Trophoblast cell (in vitro differentiated cells and primary cell): ENCODE measurements around the gene IPMK.

Source experiments
- DNase-seq, 2 donors: peaks; one replicate each; pipeline ENCODE4 v3.0.0-alpha.2; 2016
- H2AFZ ChIP-seq: 2 replicates; pipeline ENCODE4 v1.6.1; 2013; ENCODE audit warnings: low read length, moderate library complexity, mild to moderate bottlenecking; ENCODE audit not compliant: insufficient read depth, poor library complexity
- H2AK5ac ChIP-seq: 2 replicates; pipeline ENCODE4 v1.6.1; 2013; ENCODE audit warnings: mild to moderate bottlenecking, low read length
- H2BK120ac ChIP-seq: 2 replicates; pipeline ENCODE4 v1.6.1; 2013; ENCODE audit warnings: low read length, mild to moderate bottlenecking, moderate library complexity; ENCODE audit not compliant: insufficient read depth, poor library complexity
- H2BK12ac ChIP-seq: 2 replicates; pipeline ENCODE4 v1.6.1; 2013; ENCODE audit warnings: mild to moderate bottlenecking, low read length, moderate library complexity
- H2BK5ac ChIP-seq: 2 replicates; pipeline ENCODE4 v1.6.1; 2013; ENCODE audit warnings: low read length, low read depth, moderate library complexity, mild to moderate bottlenecking; ENCODE audit not compliant: poor library complexity
- H3K14ac ChIP-seq: 2 replicates; pipeline ENCODE4 v1.6.1; 2013; ENCODE audit warnings: mild to moderate bottlenecking, low read length
- H3K18ac ChIP-seq: 2 replicates; pipeline ENCODE4 v1.6.1; 2013; ENCODE audit warnings: mild to moderate bottlenecking, low read length
- H3K23ac ChIP-seq: 2 replicates; pipeline ENCODE4 v1.6.1; 2013; ENCODE audit warnings: low read length
- H3K27ac ChIP-seq: 2 replicates; pipeline ENCODE4 v1.5.1; 2013; ENCODE audit warnings: low read depth, mild to moderate bottlenecking, inconsistent platforms, low read length, moderate library complexity
- H3K27me3 ChIP-seq: 2 replicates; pipeline ENCODE4 v1.6.1; 2013; ENCODE audit warnings: inconsistent platforms, mild to moderate bottlenecking, low read length, moderate library complexity; ENCODE audit not compliant: insufficient read depth
- H3K36me3 ChIP-seq, 2 experiments: 1 replicate in 1 of 2; 2 replicates in 1 of 2; pipeline ENCODE4 v1.6.1; 2013; ENCODE audit warnings: low read length in 2 of 2, mild to moderate bottlenecking in 2 of 2, moderate library complexity in 1 of 2; ENCODE audit not compliant: insufficient read depth in 2 of 2, control insufficient read depth in 1 of 2
- H3K4ac ChIP-seq: 2 replicates; pipeline ENCODE4 v1.6.1; 2013; ENCODE audit warnings: low read depth, mild to moderate bottlenecking, low read length, moderate library complexity
- H3K4me1 ChIP-seq, 2 experiments: 1 replicate in 1 of 2; 2 replicates in 1 of 2; pipeline ENCODE4 v1.6.1; 2013; ENCODE audit warnings: low read length in 2 of 2, mild to moderate bottlenecking in 2 of 2, moderate library complexity in 1 of 2; ENCODE audit not compliant: insufficient read depth in 2 of 2, control insufficient read depth in 1 of 2
- H3K4me2 ChIP-seq: 2 replicates; pipeline ENCODE4 v1.6.1; 2013; ENCODE audit warnings: inconsistent platforms, mild to moderate bottlenecking, low read length, moderate library complexity
- H3K4me3 ChIP-seq: 2 replicates; pipeline ENCODE4 v1.5.1; 2013; ENCODE audit warnings: mild to moderate bottlenecking, low read depth, low read length, inconsistent platforms
- H3K79me1 ChIP-seq: one replicate; pipeline ENCODE4 v1.6.1; 2013; ENCODE audit warnings: low read length
- H3K79me2 ChIP-seq: 2 replicates; pipeline ENCODE4 v1.6.1; 2013; ENCODE audit warnings: low read length, mild to moderate bottlenecking; ENCODE audit not compliant: control insufficient read depth, insufficient read depth, poor library complexity
- H3K9ac ChIP-seq: 2 replicates; pipeline ENCODE4 v1.6.1; 2013; ENCODE audit warnings: mild to moderate bottlenecking, low read length
- H3K9me3 ChIP-seq: 2 replicates; pipeline ENCODE4 v1.6.1; 2013; ENCODE audit warnings: low read depth, mild to moderate bottlenecking, control low read depth, inconsistent platforms, low read length; ENCODE audit not compliant: insufficient read depth
- H4K12ac ChIP-seq: 2 replicates; pipeline ENCODE4 v1.6.1; 2013; ENCODE audit warnings: low read depth, mild to moderate bottlenecking, low read length, moderate library complexity
- H4K8ac ChIP-seq: 2 replicates; pipeline ENCODE4 v1.6.1; 2013; ENCODE audit warnings: low read depth, mild to moderate bottlenecking, low read length, moderate library complexity
- H4K91ac ChIP-seq: one replicate; pipeline ENCODE4 v1.6.1; 2013; ENCODE audit warnings: low read depth, mild to moderate bottlenecking, low read length, moderate library complexity
- WGBS: extraction: QIAGEN DNeasy Blood & Tissue Kit; methylation state at CpG from one replicate; pipeline ENCODE4 v1.1.7; 2013; ENCODE audit warnings: missing lambda C conversion rate; ENCODE audit not compliant: insufficient read length, insufficient coverage; ENCODE audit errors: extremely low coverage; 5-methylcytosine and 5-hydroxymethylcytosine counted together

The IPMK gene

GRCh38 chr10:58264780-58265179 lies 2.9 kb downstream of the IPMK start:
- H3K9me3 ChIP-seq, result no peaks in the 10 kb centered on the region

GRCh38 chr10:58262766-58263165 lies 4.9 kb downstream of the IPMK start:
- Histone ChIP-seq H2AFZ (no peak overlapping the region), H3K79me2 (peaks cover 11% of the 10 kb centered on the region), H2BK120ac (no peak overlapping the region), H3K27me3 (no peaks in the 10 kb centered on the region), H3K4me2 (no peak overlapping the region), H3K18ac (no peak overlapping the region), H3K36me3 (peaks cover 0 to 2% of the 10 kb centered on the region in 2 experiments), H3K4me3 (no peak overlapping the region), H4K8ac (no peak overlapping the region), H4K91ac (no peak overlapping the region), H2BK12ac (no peak overlapping the region), H3K4ac (no peak overlapping the region), H3K79me1 (peaks cover 7% of the 10 kb centered on the region), H3K14ac (no peak overlapping the region), H2BK5ac (no peak overlapping the region), H4K12ac (no peak overlapping the region), H3K27ac (no peak overlapping the region), H3K4me1 (no peaks in the 10 kb centered on the region), H2AK5ac (no peak overlapping the region), H3K23ac (no peak overlapping the region), H3K9me3 (no peaks in the 10 kb centered on the region), H3K9ac (no peak overlapping the region)
- no peak for DNase-seq

More at GRCh38 chr10:58264780-58265179, 2.9 kb downstream of the IPMK start:
- no peaks in the 10 kb centered on the region for H3K36me3 ChIP-seq
- H4K12ac ChIP-seq, result no peak overlapping the region
- whole genome bisulfite sequencing, result no CpG with 5 or more reads among the region's 5 CpGs
- no peak overlapping the region for H3K4me2 ChIP-seq
- H3K9ac ChIP-seq, result no peak overlapping the region
- DNase-seq, result no peak
- no peak overlapping the region for H3K18ac ChIP-seq
- no peak overlapping the region for H3K4ac ChIP-seq
- H3K14ac ChIP-seq, result no peak overlapping the region
- H3K23ac ChIP-seq, result no peak overlapping the region
- no peaks in the 10 kb centered on the region for H3K27me3 ChIP-seq
- H3K4me1 ChIP-seq, result no peaks in the 10 kb centered on the region
- H2AK5ac ChIP-seq, result no peak overlapping the region
- no peak overlapping the region for H2BK12ac ChIP-seq
- H4K91ac ChIP-seq, result no peak overlapping the region
- no peak overlapping the region for H2BK120ac ChIP-seq
- H2BK5ac ChIP-seq, result no peak overlapping the region
- no peak overlapping the region for H3K4me3 ChIP-seq
- no peak overlapping the region for H4K8ac ChIP-seq
- H3K27ac ChIP-seq, result no peak overlapping the region
- peaks cover 14% of the 10 kb centered on the region for H3K79me2 ChIP-seq
- H3K79me1 ChIP-seq, result peaks cover 13% of the 10 kb centered on the region
- H2AFZ ChIP-seq, result no peak overlapping the region

GRCh38 chr10:58260334-58260733 lies 7.4 kb downstream of the IPMK start:
- Histone ChIP-seq H3K14ac (no peak overlapping the region), H2BK12ac (no peak overlapping the region), H3K79me2 (peaks cover 5% of the 10 kb centered on the region), H3K23ac (no peak overlapping the region), H2BK120ac (no peak overlapping the region), H2BK5ac (no peak overlapping the region), H3K9ac (no peak overlapping the region), H3K4me3 (no peak overlapping the region), H3K4me2 (no peak overlapping the region), H4K91ac (no peak overlapping the region), H3K18ac (no peak overlapping the region), H2AFZ (no peak overlapping the region), H3K27ac (no peak overlapping the region), H3K4me1 (no peaks in the 10 kb centered on the region), H3K36me3 (peaks cover 2 to 4% of the 10 kb centered on the region in 2 experiments), H3K27me3 (no peaks in the 10 kb centered on the region), H4K8ac (no peak overlapping the region), H4K12ac (no peak overlapping the region), H3K4ac (no peak overlapping the region), H3K9me3 (peaks cover 1% of the 10 kb centered on the region), H2AK5ac (no peak overlapping the region), H3K79me1 (no peaks in the 10 kb centered on the region)
- no peak for DNase-seq

GRCh38 chr10:58258977-58259692 lies 8.6 kb downstream of the IPMK start:
- H2BK5ac ChIP-seq, result no peak overlapping the region
- no peaks in the 10 kb centered on the region for H3K79me1 ChIP-seq
- H3K36me3 ChIP-seq, result peaks cover 2 to 4% of the 10 kb centered on the region in 2 experiments
- no peak for DNase-seq
- H3K4me2 ChIP-seq, result no peak overlapping the region
- H4K91ac ChIP-seq, result no peak overlapping the region
- peaks cover 3% of the 10 kb centered on the region for H3K9me3 ChIP-seq
- no peak overlapping the region for H2AK5ac ChIP-seq
- H4K8ac ChIP-seq, result no peak overlapping the region
- H3K23ac ChIP-seq, result no peak overlapping the region
- H3K79me2 ChIP-seq, result peaks cover 5% of the 10 kb centered on the region
- no peaks in the 10 kb centered on the region for H3K27me3 ChIP-seq
- no peak overlapping the region for H2BK120ac ChIP-seq
- no peaks in the 10 kb centered on the region for H3K4me1 ChIP-seq
- no peak overlapping the region for H3K9ac ChIP-seq
- no peak overlapping the region for H3K18ac ChIP-seq
- H3K27ac ChIP-seq, result no peak overlapping the region
- H2BK12ac ChIP-seq, result no peak overlapping the region
- H3K14ac ChIP-seq, result no peak overlapping the region
- H4K12ac ChIP-seq, result no peak overlapping the region
- no peak overlapping the region for H3K4ac ChIP-seq
- no peak overlapping the region for H2AFZ ChIP-seq
- no peak overlapping the region for H3K4me3 ChIP-seq
- WGBS, result no CpG with 5 or more reads among the region's 4 CpGs
